OCI-LY3 (cell line): ENCODE measurements around the gene CDT1.

ENCODE experiments used
- EZH2phosphoT487 ChIP-seq: fragments of 200-600 bp; shearing (Covaris generic); IDR thresholded peaks from 2 replicates; pipeline ENCODE4 v1.6.1; 2018; ENCODE audit warnings: antibody characterized with exemption, mixed run types, low read depth
- TF ChIP-seq, protein P1 (sequence below): fragments of 200-600, 300-600 bp; sonication (generic); IDR thresholded peaks from 2 replicates; pipeline ENCODE4 v1.5.1; 2014; ENCODE audit warnings: antibody characterized with exemption, low read length, low read depth

DNA sequence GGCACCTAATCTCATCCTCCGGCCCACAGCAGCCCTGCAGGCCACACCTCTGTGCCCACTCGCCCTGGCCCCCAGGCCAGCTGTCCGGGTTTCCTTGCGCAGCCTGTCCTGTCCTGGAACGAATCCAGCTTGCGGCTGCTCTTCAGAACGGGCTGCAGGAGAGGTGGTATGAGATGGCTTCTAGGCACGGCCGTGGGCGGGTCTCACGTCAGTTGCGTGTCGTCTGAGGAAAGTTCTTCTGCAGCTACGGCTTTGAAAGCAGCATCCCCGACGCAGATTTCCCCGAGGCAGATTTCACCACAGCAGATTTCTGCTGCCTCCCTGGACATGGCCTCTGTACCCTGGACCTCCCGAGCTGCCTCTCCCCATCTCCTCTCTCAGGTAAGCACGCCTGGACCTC is 35.0 kb downstream of the CDT1 start:
- TF ChIP-seq EZH2phosphoT487: no peak
- TF ChIP-seq, protein P1, sequence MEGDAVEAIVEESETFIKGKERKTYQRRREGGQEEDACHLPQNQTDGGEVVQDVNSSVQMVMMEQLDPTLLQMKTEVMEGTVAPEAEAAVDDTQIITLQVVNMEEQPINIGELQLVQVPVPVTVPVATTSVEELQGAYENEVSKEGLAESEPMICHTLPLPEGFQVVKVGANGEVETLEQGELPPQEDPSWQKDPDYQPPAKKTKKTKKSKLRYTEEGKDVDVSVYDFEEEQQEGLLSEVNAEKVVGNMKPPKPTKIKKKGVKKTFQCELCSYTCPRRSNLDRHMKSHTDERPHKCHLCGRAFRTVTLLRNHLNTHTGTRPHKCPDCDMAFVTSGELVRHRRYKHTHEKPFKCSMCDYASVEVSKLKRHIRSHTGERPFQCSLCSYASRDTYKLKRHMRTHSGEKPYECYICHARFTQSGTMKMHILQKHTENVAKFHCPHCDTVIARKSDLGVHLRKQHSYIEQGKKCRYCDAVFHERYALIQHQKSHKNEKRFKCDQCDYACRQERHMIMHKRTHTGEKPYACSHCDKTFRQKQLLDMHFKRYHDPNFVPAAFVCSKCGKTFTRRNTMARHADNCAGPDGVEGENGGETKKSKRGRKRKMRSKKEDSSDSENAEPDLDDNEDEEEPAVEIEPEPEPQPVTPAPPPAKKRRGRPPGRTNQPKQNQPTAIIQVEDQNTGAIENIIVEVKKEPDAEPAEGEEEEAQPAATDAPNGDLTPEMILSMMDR: no peak
